Dendritic cell treated with granulocyte-macrophage colony-stimulating factor and Interleukin-4, amounts not matched to agents 40 ng/mL and 50 ng/mL, for 4 days (primary cell): ENCODE data around the gene CDC42BPA.
A peak's percentile ranks its signal among the peaks of the same experiment; 100 is the strongest.

Experiments
- H3K27ac Mint-ChIP-seq: one replicate; pipeline ENCODE4 v1.8.0; 2022; ENCODE audit warnings: mild to moderate bottlenecking, mixed read lengths
- H3K27me3 Mint-ChIP-seq: one replicate; pipeline ENCODE4 v1.8.0; 2022; ENCODE audit warnings: mild to moderate bottlenecking, mixed read lengths
- H3K36me3 Mint-ChIP-seq: one replicate; pipeline ENCODE4 v1.8.0; 2022; ENCODE audit warnings: low read depth, mixed read lengths
- H3K4me1 Mint-ChIP-seq: one replicate; pipeline ENCODE4 v1.8.0; 2022; ENCODE audit warnings: low read depth, mixed read lengths
- H3K4me3 Mint-ChIP-seq: one replicate; pipeline ENCODE4 v1.8.0; 2022; ENCODE audit warnings: mild to moderate bottlenecking, moderate library complexity, mixed read lengths
- H3K9me3 Mint-ChIP-seq: one replicate; pipeline ENCODE4 v1.8.0; 2022; ENCODE audit warnings: mixed read lengths
- intact Hi-C: fragments of 100-400 bp; cut with micrococcal nuclease; formaldehyde crosslinking; loops from one replicate; pipeline ENCODE4 v1.15.0; 2022

Gene CDC42BPA

GRCh38 chr1:226987179-226987536, 331.1 kb downstream of the CDC42BPA start:
- intact Hi-C loops: no loop called here
- Mint-ChIP-seq H3K27ac (no peak overlapping the region), H3K4me3 (no peak overlapping the region), H3K4me1 (peaks cover 27% of the 10 kb centered on the region), H3K9me3 (no peaks in the 10 kb centered on the region), H3K27me3 (no peaks in the 10 kb centered on the region), H3K36me3 (peaks cover 58% of the 10 kb centered on the region)

- Mint-ChIP-seq H3K4me1 (peaks cover 27% of the 10 kb centered on the region), H3K4me3 (no peak overlapping the region), H3K9me3 (no peaks in the 10 kb centered on the region), H3K27ac (no peak overlapping the region), H3K36me3 (peaks cover 64% of the 10 kb centered on the region), H3K27me3 (no peaks in the 10 kb centered on the region)
- intact Hi-C loops: no loop called here
These were observed 331.7 kb downstream of the CDC42BPA start for GRCh38 chr1:226986496-226987178.

- intact Hi-C loops: no loop called here
- H3K4me3 Mint-ChIP-seq: no peak overlapping the region
- no peaks in the 10 kb centered on the region for H3K27me3 Mint-ChIP-seq
- peaks cover 27% of the 10 kb centered on the region for H3K4me1 Mint-ChIP-seq
- H3K36me3 Mint-ChIP-seq: peaks cover 70% of the 10 kb centered on the region
- H3K27ac Mint-ChIP-seq: peak overlapping the region; percentile 5
- no peaks in the 10 kb centered on the region for H3K9me3 Mint-ChIP-seq
These were observed 332.3 kb downstream of the CDC42BPA start for GRCh38 chr1:226985839-226986463.

GRCh38 chr1:226985239-226985838, 333.0 kb downstream of the CDC42BPA start:
- Mint-ChIP-seq H3K4me1 (peaks cover 24% of the 10 kb centered on the region), H3K27me3 (no peaks in the 10 kb centered on the region), H3K27ac (peak overlapping the region; percentile 5), H3K36me3 (peaks cover 76% of the 10 kb centered on the region), H3K4me3 (no peak overlapping the region), H3K9me3 (no peaks in the 10 kb centered on the region)
- intact Hi-C loops: no loop called here

GRCh38 chr1:226984521-226985238, 333.6 kb downstream of the CDC42BPA start:
- Mint-ChIP-seq H3K27me3 (no peaks in the 10 kb centered on the region), H3K9me3 (no peaks in the 10 kb centered on the region), H3K4me3 (no peak overlapping the region), H3K36me3 (peaks cover 83% of the 10 kb centered on the region), H3K4me1 (peaks cover 18% of the 10 kb centered on the region), H3K27ac (peak overlapping the region; percentile 33)
- intact Hi-C loops: no loop called here

- H3K36me3 Mint-ChIP-seq: peaks cover 90% of the 10 kb centered on the region
- intact Hi-C loops: no loop called here
- H3K27me3 Mint-ChIP-seq: no peaks in the 10 kb centered on the region
- H3K9me3 Mint-ChIP-seq: no peaks in the 10 kb centered on the region
- H3K4me1 Mint-ChIP-seq: peaks cover 11% of the 10 kb centered on the region
- no peak overlapping the region for H3K4me3 Mint-ChIP-seq
- peak overlapping the region; percentile 33 for H3K27ac Mint-ChIP-seq
These were observed 334.3 kb downstream of the CDC42BPA start for GRCh38 chr1:226983992-226984364.

- Mint-ChIP-seq H3K27ac (peak overlapping the region; percentile 33), H3K9me3 (no peaks in the 10 kb centered on the region), H3K36me3 (peaks cover 96% of the 10 kb centered on the region), H3K27me3 (no peaks in the 10 kb centered on the region), H3K4me1 (peaks cover 5% of the 10 kb centered on the region), H3K4me3 (no peak overlapping the region)
- intact Hi-C loops: no loop called here
These were observed 334.9 kb downstream of the CDC42BPA start for GRCh38 chr1:226983247-226983991.

GRCh38 chr1:226982451-226983177, 335.7 kb downstream of the CDC42BPA start:
- no peaks in the 10 kb centered on the region for H3K9me3 Mint-ChIP-seq
- no peak overlapping the region for H3K27ac Mint-ChIP-seq
- intact Hi-C loops: no loop called here
- H3K4me1 Mint-ChIP-seq: no peaks in the 10 kb centered on the region
- peaks cover 100% of the 10 kb centered on the region for H3K36me3 Mint-ChIP-seq
- no peak overlapping the region for H3K4me3 Mint-ChIP-seq
- no peaks in the 10 kb centered on the region for H3K27me3 Mint-ChIP-seq

GRCh38 chr1:226981838-226982237, 336.5 kb downstream of the CDC42BPA start:
- Mint-ChIP-seq H3K4me3 (no peak overlapping the region), H3K9me3 (no peaks in the 10 kb centered on the region), H3K27ac (no peak overlapping the region), H3K36me3 (peaks cover 100% of the 10 kb centered on the region), H3K4me1 (no peaks in the 10 kb centered on the region), H3K27me3 (no peaks in the 10 kb centered on the region)
- intact Hi-C loops: no loop called here

- Mint-ChIP-seq H3K36me3 (peaks cover 100% of the 10 kb centered on the region), H3K27me3 (no peaks in the 10 kb centered on the region), H3K4me1 (no peaks in the 10 kb centered on the region), H3K9me3 (no peaks in the 10 kb centered on the region), H3K4me3 (no peak overlapping the region), H3K27ac (no peak overlapping the region)
- intact Hi-C loops: no loop called here
These were observed 336.9 kb downstream of the CDC42BPA start for GRCh38 chr1:226981386-226981817.

GRCh38 chr1:226980565-226981385, 337.5 kb downstream of the CDC42BPA start:
- Mint-ChIP-seq H3K27ac (no peak overlapping the region), H3K4me1 (no peaks in the 10 kb centered on the region), H3K36me3 (peaks cover 100% of the 10 kb centered on the region), H3K27me3 (no peaks in the 10 kb centered on the region), H3K9me3 (no peaks in the 10 kb centered on the region), H3K4me3 (no peak overlapping the region)
- intact Hi-C loops: no loop called here

GRCh38 chr1:226980122-226980560, 338.2 kb downstream of the CDC42BPA start:
- H3K9me3 Mint-ChIP-seq: no peaks in the 10 kb centered on the region
- no peaks in the 10 kb centered on the region for H3K4me1 Mint-ChIP-seq
- no peak overlapping the region for H3K27ac Mint-ChIP-seq
- peaks cover 100% of the 10 kb centered on the region for H3K36me3 Mint-ChIP-seq
- H3K4me3 Mint-ChIP-seq: no peak overlapping the region
- H3K27me3 Mint-ChIP-seq: no peaks in the 10 kb centered on the region
- intact Hi-C loops: no loop called here
